ENCODE data around the gene DHX34.
"Not testable (repeated sequence)": the region's sequence is repeated elsewhere in the genome, so short reads cannot be mapped to it uniquely, and the experiment has no call there.

Gene DHX34

DNA sequence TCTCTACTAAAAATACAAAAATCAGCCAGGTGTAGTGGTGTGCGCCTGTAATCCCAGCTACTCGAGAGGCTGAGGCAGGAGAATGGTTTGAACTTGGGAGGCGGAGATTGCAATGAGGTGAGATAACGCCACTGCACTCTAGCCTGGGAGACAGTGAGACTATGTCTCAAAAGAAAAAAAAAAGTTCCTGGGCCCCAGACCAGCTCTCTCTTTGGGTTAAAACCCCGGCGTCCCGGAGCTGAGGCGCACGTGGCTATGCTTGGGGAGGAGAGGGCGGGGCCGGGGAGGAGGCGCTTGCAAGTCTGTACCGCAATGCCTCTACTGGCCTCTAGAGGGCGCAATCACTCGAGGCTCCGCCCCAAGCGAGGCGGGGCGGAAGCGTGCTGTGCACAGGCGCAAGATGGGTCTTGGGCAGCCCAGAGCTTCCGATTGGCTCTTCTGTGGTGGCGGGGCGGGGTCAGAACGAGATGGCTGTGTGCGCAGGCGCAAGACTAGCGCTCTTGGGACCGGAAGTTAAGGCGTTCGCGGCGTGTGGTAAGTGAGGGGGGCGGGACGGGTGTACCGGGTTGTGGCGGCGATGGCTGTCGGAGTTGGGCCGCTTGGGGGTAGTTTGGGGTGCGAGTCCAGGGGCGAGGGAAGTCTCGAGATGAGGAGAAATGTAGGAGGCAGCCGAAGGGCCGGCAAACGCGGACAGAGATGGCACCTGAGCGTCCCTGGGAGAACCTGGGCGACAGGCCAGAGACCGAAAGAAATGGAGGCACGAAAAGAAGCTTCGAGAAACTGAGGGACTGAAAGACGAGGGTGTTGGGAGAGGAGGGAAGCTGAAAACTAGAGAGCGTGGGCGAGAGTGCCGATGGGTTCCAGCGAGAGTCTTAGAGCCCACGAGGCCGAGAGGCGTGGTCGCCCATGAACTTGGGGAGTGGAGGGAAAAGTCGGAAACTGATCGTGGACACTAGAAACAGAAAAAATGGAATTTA is at the start of gene DHX34:
TSS of gene DHX34 (plus strand) at position 497 of the 977 bp plus-strand sequence. CDS start 3,716 bp downstream, outside the sequence.
- peak; percentile 98 for DNase-seq (ENCODE audit: low spot score)

DNA sequence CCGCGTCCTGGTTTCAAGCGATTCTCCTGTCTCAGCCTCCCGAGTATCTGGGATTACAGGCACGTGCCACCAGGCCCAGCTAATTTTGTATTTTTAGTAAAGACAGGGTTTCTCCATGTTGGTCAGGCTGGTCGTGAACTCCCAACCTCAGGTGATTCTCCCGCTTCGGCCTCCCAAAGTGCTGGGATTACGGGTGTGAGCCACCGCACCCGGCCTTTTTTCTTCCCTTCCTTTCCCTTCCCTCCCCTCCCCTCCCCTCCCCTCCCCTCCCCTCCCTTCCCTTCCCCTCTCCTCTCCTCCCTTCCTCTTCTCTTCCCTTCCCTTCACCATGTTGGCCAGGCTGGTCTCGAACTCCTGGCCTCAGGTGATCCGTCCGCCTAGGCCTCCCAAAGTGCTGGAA is 48.2 kb upstream of the DHX34 start:
- not testable (repeated sequence) for DNase-seq (ENCODE audit: low spot score)

DNA sequence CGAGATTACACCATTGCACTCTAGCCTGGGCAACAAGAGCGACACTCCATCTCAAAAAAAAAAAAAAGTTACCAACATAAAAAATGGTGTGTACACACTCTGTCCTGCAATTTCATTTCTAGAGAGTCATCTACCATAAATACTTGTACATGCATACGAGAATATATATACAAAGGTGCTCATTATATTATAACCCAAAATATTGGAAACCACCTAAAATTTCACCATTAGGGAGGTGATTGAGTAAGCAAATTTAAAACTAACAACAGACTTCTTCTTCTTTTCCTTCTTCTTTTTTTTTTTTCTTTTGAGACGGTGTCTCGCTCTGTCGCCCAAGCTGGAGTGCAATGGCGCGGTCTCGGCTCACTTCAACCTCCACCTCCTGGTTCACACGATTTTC is 46.9 kb upstream of the DHX34 start:
- no peak for DNase-seq (ENCODE audit: low spot score)

GRCh38 chr19:47303966-47304365 is 45.1 kb upstream of the DHX34 start:
- DNase-seq (ENCODE audit: low spot score) = no peak

GRCh38 chr19:47305309-47305751 is 43.8 kb upstream of the DHX34 start:
- DNase-seq (ENCODE audit: low spot score) = peak; percentile 73

DNA sequence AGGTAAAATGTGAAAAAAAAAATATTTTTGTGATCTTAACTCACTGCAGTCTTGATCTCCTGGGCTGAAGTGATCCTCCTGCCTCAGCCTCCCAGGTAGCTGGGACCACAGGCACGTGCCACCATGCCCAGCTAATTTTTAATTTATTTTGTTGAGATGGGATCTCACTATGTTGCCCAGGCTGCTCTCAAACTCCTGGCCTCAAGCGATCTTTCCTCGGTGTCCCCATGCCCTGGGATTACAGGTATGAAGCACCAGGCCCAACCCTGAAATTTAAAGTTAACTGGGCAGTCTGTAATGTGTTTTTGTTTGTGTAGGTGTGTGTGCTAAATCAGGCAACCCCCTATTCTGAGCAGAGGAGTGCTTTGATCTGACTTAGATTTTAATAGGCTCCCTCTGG is 42.8 kb upstream of the DHX34 start:
- no peak for DNase-seq (ENCODE audit: low spot score)

DNA sequence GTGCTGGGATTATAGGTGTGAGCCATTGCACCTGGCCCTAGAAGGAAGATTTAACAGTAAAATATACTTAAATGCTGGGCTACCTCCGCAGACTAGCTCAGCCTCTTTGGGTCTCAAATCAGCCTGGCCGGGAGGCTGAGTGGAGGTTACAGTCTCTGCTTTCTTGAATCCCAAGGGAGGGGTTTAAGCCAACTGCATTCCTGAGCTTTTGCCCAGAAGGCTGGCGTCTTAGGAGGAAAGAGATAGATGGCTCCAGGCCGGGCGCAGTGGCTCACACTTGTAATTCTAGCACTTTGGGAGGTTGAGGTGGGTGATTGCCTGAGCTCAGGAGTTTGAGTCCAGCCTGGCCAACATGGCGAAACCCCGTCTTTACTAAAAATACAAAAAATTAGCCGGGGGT is 40.1 kb upstream of the DHX34 start:
- DNase-seq (ENCODE audit: low spot score) = no peak

DNA sequence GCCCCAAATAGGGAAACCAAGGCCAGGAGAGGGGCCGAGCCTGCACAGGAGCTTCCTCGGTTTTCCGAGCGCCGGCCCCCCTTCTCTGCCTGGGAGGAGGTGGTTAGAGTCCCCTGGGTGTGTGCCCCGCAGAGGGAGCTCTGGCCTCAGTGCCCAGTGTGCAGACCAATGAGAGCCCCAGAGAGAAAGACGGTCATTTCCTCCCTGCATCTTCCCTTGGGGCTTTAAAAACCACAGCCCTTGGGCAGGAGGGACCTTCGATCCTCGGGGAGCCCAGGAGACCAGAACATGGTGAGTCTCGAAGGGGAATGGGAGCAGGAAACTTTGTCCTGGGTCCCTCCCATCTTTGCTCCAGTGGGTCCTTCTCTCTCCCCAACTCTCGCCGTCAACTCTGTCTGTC is 39.5 kb upstream of the DHX34 start, which contains the start of gene C5AR1:
TSS of gene C5AR1 (plus strand) at position 254 of the 400 bp plus-strand sequence. CDS start at position 289, 35 bp downstream.
- DNase-seq (ENCODE audit: low spot score) = no peak

- DNase-seq (ENCODE audit: low spot score) = no peak
These were observed 38.8 kb upstream of the DHX34 start for GRCh38 chr19:47310323-47310722.

- no peak for DNase-seq (ENCODE audit: low spot score)
These were observed 38.3 kb upstream of the DHX34 start for GRCh38 chr19:47310819-47311218.

DNA sequence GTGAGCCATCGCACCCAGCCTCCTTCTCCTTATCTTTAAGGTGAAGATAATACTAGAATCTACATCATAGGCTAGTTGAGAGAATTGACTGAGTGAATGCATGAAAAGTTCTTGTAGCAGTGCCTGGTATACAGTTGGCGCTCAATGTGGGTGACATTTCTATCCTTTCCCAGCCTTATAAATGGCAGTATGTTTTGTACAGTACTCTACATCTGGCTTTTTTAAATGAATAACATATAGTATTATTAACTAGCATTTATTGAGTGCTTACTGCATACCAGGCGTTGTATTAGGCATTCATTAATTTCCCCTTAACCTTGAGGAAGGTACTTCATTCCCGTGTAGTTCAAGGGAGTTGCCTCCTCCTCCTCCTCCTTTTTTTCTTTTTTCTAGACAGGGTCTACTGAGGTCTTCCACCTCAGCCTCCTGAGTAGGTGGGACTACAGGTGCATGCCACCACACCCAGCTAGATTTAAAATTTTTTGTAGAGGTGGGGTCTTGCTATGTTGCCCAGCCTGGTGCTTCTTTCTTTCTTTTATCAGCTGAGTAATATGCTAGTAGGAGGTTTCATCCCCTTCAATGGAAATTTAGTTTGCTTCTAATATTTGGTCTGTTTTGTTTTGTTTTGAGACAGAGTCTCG is 36.6 kb upstream of the DHX34 start:
- DNase-seq (ENCODE audit: low spot score) = no peak

DNA sequence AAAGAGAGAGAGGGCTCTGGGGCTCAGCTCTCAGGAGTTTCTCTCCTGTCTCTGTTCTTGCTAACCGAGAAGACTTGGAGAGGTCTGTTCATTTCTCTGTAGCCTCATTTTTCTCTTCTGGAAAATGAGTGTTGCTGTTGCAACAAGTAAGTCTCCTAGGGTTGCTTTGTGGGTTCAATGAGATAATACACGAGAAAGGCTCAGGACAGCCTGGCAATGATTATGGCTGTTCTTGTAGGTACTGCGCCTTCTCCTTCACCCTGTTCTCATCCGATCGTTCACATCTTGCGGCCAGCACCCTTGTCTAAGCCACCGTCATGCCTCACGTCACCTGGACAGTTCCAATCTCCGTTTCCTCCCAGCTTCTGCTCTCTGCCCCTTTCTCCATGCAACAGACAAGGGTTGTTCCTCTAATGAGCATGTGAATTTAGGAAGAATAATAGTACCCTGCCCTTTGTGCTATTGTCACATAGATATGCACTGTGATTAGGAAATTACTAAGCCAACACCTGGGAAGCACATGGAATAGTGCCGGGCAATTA is 35.3 kb upstream of the DHX34 start:
- DNase-seq (ENCODE audit: low spot score) = no peak

GRCh38 chr19:47315125-47315821 is 33.8 kb upstream of the DHX34 start:
- peak; percentile 85 for DNase-seq (ENCODE audit: low spot score)

DNA sequence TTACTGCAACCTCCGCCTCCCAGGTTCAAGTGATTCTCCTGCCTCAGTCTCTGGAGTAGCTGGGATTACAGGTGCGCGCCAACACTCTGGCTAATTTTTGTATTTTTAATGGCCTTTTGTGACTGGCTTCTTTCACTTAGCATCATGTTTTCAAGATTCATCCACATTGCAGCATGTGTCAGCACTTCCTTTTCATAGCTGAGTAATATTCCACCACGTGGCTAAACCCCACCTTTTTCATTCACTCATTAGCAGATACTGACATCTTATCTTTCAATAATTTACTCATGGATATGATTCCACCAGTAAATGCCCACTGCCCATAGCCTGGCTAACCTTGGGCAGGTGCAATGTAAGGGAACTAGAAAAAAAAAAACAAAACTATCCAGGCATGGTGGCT is 32.6 kb upstream of the DHX34 start:
- no peak for DNase-seq (ENCODE audit: low spot score)

- DNase-seq (ENCODE audit: low spot score) = no peak
These were observed 28.9 kb upstream of the DHX34 start for GRCh38 chr19:47319923-47320871.

DNA sequence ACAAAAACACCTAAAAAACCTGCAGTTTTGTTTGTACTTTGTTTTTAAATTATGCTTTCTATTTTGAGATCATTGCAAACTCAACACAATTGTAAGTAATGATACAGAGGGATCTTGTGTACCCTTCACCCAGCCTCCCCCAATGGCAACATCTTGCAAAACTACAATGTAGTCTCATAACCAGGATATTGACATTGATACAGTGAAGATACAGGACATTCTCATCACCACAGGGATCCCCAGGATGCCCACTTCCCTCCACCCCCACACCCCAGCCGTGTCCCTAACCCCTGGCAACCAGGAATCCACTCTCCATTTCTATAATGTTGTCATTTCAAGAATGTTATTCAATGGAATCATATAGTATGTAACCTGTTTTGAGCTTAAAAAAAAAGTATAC is 27.5 kb upstream of the DHX34 start:
- no peak for DNase-seq (ENCODE audit: low spot score)

GRCh38 chr19:47322058-47322457 is 27.1 kb upstream of the DHX34 start:
- DNase-seq (ENCODE audit: low spot score) = no peak

DNA sequence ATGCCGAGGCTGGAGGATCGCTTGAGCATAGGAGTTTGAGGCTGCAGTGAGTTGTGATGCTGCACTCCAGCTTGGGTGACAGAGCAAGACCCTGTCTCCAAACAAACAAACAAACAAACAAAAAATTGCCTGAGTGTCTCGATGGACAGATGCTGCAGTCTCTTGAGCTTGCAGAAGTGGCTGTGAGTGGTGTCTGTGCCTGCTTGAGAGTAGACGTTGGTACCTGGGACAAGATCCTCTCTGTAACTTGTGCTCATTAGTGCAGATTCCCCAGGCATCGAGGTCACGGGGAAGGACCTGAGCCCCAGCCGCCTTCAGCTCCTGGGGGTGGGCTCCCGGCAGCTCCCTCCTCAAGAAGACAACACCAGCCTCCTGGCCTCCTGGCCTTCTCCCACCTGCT is 25.7 kb upstream of the DHX34 start:
- DNase-seq (ENCODE audit: low spot score) = no peak

DNA sequence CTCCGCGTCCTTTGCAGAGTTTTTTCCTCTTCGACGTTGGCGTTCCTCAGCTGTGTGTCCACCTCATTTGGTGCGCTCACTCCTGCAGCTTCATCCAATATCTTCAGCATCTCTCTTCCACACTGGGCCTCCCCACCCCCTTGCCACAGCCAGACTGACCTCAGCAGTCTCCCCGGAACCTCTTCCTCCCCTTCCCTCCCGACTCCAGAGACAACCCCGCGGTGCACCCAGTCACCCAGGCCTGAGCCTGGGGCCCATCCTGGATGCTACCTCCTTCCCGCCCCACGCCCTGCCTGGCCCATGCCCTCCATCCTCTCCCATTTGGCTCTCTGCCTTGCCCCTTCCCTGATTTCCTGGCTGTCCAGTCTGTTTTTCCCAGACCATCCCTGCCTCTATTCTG is 25.2 kb upstream of the DHX34 start:
- DNase-seq (ENCODE audit: low spot score) = no peak

GRCh38 chr19:47324502-47324901 is 24.6 kb upstream of the DHX34 start:
- DNase-seq (ENCODE audit: low spot score) = no peak

DNA sequence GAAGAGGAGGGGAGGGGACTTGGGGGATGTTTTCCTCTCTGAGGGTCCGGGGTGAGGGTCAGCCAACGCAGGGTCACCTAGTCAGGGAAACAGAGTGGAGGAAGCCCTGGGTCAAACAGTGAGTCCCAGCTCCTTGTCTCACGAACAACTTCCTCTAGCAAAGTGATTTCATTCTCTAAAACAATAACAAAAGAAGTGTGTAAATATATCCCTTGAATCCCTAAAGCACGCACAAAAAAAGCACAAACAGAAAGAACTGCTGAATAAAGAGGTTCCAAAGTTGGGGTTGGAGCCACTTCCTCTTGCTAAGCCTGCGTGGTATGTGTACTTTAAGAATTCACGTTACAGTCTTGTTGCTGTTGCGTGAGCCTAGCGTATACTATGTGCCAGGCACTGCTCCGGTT is 18.6 kb upstream of the DHX34 start:
- no peak for DNase-seq (ENCODE audit: low spot score)

Measured in kidney tubule cell (primary cell).